GM12875 (cell line): ENCODE results near the gene TOR1AIP1.

Source experiments
- H3K4me3 ChIP-seq: one replicate; pipeline ENCODE4 v1.5.1; 2011; ENCODE audit warnings: low read depth, low read length, control low read depth
- CTCF ChIP-seq: IDR thresholded peaks from 2 replicates; pipeline ENCODE4 v1.5.1; 2011; ENCODE audit warnings: low read depth, mild to moderate bottlenecking, control low read depth, inconsistent platforms, low read length, moderate library complexity, borderline replicate concordance; ENCODE audit not compliant: insufficient read depth

The TOR1AIP1 gene

DNA sequence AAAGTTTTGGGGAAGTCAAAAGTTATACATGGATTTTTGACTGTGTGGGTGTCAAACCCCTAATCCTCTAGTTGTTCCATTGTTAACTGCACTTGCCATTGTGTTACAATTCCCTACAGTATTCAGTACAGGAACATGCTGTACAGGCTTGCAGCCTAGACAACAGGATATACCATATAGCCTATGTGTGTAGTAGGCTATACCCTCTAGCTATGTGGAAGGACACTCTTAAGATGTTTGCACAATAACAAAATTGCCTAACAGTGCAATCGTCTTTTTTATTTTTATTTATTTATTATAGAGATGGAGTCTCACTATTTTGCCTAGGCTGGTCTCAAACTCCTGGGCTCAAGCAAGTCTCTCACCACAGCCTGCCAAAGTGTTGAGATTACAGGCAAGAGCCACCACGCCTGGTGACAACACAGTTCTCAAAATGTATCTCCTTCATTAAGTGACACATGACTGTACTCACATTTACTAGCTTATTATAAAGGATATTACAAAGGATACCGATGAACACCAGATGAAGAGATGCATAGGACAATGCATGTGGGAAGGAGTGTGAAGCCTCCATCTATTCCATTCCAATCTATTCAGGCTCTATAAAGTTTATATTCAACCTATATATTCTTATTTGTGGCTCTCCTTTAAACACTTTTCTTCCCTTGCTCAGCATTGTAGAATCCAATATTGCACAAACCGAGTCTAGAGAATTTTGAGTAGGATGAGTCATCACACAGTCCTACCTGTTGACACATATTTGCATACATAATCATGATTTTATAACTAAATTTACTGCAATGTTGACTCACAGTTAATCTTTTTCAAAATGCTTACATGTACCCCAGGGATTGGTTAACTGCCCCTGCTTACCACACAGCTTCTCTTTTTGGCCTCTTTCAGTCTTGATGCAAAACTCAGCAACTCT is 44.1 kb downstream of the TOR1AIP1 start:
- TF ChIP-seq CTCF, result no peak
- no peak overlapping the region for H3K4me3 ChIP-seq

GRCh38 chr1:179926850-179927205 is 44.7 kb downstream of the TOR1AIP1 start:
- no peak overlapping the region for H3K4me3 ChIP-seq
- no peak for TF ChIP-seq CTCF

- H3K4me3 ChIP-seq, result no peak overlapping the region
- no peak for TF ChIP-seq CTCF
Observed at GRCh38 chr1:179929955-179930798, 48.1 kb downstream of the TOR1AIP1 start.

GRCh38 chr1:179930867-179931266 is 48.8 kb downstream of the TOR1AIP1 start:
- TF ChIP-seq CTCF, result no peak
- no peak overlapping the region for H3K4me3 ChIP-seq

GRCh38 chr1:179933219-179933618 is 51.1 kb downstream of the TOR1AIP1 start:
- H3K4me3 ChIP-seq, result no peak overlapping the region
- TF ChIP-seq CTCF, result no peak

DNA sequence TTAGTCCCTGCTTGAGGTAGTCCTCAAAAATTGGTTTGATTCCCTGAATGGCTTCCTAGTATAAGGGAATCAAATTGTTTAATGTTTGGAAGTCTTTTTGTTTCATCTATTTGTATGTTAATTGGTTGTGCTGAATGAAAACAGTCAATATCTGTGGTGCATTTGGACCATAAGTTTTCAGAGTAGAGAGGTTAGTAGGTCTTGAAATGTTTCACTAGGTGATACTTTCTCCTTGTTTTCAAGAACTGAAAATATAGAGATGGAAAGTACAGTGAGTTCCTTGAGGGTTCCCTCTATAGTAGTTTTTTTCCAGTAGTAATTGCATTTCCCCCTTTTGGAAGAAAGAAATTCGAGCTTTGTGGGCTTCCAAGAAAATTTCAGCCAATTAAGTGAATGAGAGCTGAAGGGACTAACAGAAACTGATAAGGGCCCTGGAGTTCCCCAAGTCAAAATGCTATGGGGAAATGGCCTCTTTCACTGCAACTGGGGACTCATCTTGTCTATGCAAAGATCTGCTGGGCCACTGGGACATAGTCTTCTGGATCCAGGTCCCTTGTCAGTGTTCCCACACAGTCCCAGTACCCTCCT is 53.9 kb downstream of the TOR1AIP1 start:
- no peak for TF ChIP-seq CTCF
- no peak overlapping the region for H3K4me3 ChIP-seq
